CMK (cell line): ENCODE data around the gene SULT4A1.
"Not testable (repeated sequence)": the region's sequence is repeated elsewhere in the genome, so short reads cannot be mapped to it uniquely, and the experiment has no call there.

Source experiments
- DNase-seq: peaks from one replicate; pipeline ENCODE4 v3.0.0-alpha.2; 2010; ENCODE audit warnings: low read depth

The SULT4A1 gene

GRCh38 chr22:43862074-43862881, at the start of gene SULT4A1:
Gene SULT4A1, minus strand, starts transcription at chr22:43862513. Its CDS starts 131 bp downstream, at chr22:43862382.
- DNase-seq: no peak

- no peak for DNase-seq
Observed at GRCh38 chr22:43911351-43911750, 49.0 kb upstream of the SULT4A1 start.

DNA sequence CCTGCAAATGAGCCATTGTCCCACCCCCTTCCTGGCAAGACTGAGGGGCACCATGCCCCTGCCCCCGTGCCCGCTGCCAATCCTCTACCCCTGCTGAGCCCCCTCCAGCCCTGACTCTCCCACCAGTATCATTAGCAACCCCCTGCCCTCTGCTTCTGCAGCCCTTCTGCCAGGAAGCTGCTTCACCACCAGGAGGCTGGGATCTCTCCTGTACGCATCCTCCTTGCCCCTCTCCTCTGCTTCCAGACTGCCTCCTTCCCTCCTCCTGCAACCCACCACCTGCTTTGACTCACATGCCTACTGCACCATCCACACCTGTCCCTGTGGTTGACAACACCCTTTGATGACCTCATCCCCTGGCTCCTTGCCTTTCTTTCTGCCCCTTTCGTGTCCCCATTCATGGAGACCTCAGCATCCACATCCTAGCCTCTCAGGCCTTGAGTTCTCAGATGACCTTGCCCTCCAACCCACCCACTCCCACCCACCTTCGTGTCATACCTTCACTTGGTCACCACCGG, 47.9 kb upstream of the SULT4A1 start:
- no peak for DNase-seq

DNA sequence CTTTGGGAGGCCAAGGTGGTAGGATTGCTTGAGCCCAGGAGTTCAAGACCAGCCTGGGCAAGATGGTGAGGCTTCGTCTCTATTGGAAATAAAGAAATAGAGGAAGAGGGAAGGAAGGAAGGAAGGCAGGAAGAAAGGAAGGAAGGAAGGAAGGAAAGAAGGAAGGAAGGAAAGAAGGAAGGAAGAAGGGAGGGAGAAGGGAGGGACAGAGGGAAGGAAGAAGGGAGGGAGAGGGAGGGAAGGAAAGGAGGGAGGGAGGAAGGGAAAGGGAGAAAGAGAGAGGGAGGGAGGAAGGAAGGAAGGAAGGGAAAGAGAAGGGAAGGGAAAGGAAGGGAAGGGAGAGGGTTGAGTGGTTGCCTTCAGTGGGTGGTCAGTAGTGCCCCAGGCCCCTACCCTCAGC, 47.4 kb upstream of the SULT4A1 start:
- no peak for DNase-seq

- no peak for DNase-seq
Observed at GRCh38 chr22:43905681-43906080, 43.4 kb upstream of the SULT4A1 start.

GRCh38 chr22:43904412-43904811, 42.1 kb upstream of the SULT4A1 start:
- not testable (repeated sequence) for DNase-seq

DNA sequence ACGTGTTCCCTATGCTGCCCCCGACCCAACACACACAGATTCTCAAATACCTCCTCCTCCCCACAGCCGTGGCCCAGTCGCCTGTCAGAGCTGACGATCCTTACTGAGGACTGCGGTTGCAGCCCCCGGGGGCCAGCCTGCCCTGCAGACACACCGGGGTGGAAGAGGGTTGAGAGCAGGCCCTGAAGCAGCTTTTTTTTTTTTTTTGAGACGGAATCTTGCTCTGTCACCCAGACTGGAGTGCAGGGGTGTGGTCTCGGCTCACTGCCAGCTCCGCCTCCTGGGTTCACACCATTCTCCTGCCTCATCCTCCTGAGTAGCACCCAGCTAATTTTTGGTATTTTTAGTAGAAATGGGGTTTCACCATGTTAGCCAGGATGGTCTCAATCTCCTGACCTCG, 40.7 kb upstream of the SULT4A1 start:
- DNase-seq: not testable (repeated sequence)

DNA sequence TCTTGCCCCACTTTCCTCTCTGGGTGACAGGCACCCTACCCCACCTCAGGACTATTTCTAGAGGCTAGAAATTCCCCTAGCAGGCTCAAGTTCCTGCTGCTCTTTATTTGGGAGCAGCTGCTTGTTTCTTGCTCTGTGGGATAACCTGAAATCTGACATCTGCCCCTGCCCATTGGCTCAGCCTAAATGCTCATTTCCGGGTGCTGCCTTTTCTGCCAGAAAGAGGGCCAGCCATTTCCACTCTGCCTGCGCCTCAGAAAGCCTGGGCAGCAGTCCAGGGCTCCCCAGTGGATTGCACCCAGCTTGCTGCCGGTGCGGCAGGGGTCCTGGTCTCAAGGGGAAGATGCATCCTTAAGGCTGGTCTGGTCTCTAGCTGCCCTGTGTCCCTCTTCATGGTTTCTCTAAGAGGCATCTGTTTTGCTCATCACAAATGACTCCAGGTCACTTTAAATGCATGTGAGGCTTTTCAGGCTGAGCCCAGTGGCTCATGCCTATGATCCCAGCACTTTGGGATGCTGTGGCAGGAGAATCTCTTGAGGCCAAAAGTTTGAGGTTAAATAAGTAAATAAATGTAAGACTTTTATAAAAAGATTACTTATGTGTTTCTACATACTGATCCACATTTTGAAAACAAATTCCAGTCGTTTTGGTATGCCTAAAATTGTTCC, 39.8 kb upstream of the SULT4A1 start:
- no peak for DNase-seq

DNA sequence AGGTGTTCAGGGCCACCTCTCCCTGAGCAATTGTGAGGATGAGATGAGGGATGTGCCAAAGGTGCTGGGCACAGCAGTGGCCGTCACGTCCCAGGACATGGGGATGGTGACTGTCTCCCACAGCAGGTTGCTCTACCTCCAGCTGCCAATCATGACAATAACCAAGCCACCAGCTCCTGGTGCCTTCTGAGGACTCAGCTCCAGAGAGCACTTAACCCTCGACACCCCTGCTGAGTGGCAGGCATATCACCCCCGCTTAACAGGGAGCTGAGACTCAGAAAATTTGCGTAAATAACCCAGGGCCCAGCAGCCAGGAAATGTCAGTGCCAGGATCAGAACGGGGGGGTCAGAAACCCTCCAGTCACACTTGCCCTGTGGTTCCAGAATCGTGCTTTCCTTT, 37.9 kb upstream of the SULT4A1 start:
- no peak for DNase-seq

- DNase-seq: no peak
Observed at GRCh38 chr22:43897751-43898261, 35.5 kb upstream of the SULT4A1 start.

DNA sequence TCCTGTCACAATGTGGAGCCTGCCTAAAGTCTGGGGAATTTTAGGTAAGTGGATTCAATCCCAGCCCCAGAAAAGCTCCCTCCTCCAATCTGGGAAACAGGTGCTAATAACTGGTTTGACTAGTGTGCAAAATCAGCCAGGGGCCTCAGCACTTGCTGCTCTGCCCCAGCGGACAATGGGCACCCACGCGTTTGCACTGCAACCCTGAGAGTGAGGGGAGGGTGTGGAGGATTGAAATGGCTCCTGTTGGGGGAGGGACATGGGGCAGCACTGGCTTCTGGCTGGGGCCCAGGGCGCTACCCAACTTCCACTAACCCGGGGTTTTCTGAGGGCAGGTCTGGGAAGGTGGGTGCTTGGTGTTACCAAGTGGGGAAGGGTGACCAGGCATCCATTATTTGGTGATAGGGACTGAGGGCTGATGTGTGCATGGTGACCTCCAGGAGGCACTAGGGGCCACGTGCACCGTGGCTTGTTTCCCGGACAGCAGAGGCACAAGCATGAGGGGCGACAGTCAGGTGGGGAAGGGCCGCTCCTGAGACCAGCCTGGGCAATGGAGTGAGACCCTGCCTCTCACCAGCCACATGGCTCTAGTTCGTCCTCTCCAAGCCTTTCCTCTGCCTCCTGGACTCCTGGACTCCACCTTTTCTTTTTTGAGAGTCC, 33.8 kb upstream of the SULT4A1 start:
- no peak for DNase-seq

GRCh38 chr22:43894122-43894521, 31.8 kb upstream of the SULT4A1 start:
- no peak for DNase-seq

GRCh38 chr22:43893266-43893665, 31.0 kb upstream of the SULT4A1 start:
- no peak for DNase-seq

DNA sequence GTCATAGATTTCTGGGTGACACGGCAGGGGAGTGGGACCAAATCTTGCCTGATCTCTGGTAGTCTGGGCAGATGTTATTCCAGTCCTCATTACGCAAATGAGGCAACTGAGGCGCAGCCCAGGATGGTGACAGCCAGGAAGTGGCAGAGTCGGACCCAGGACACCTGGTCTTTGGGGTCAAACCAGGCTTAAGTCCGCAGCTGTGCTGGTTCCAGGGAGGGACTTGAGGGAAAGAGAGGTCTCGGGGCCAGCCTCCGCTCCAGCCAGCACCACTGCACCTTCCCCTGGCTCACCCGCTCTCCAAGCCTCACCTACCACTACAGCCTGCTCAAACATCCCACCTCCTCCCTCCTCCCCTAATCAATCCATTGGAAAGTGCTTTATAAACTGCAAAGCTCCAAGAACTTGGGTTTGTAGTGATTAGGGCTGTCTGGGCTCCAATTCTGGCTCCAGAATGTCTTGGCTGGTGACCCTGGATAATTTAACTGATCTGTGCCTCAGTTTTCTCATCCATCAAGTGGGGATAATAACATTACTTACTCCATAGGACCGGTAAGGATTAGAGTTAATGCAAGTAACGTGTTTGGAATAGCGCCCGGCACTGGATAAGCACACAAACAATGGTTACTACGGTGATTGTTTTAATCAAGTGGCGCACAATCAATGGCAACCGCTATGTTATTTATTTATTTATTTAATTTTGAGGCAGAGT, 30.0 kb upstream of the SULT4A1 start:
- no peak for DNase-seq

- DNase-seq: no peak
Observed at GRCh38 chr22:43891360-43892182, 29.3 kb upstream of the SULT4A1 start, which contains the start of gene PNPLA5. Gene PNPLA5, minus strand, starts transcription at chr22:43892013. Its CDS starts 133 bp downstream, at chr22:43891880.

DNA sequence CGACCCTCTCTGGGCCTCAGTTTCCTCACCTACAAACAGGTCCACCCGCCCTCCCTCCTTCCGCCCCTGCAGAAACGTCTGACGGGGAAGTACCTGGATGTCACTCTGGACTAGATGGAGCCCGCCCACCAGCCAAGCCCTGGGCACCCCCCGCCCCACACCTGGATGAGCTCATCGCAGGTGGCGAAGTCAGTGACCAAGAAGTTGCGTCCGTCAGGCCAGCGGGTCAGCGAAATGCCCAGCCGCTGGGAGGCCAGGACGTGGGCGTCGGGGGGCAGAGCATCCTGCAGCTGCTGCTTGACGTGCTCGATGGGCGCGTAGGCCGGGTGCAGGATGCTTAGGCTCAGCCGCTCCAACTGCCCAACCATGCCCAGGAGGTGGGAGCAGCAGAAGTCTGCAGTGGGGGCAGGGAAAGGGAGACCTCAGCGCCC, 28.6 kb upstream of the SULT4A1 start:
- DNase-seq: no peak

DNA sequence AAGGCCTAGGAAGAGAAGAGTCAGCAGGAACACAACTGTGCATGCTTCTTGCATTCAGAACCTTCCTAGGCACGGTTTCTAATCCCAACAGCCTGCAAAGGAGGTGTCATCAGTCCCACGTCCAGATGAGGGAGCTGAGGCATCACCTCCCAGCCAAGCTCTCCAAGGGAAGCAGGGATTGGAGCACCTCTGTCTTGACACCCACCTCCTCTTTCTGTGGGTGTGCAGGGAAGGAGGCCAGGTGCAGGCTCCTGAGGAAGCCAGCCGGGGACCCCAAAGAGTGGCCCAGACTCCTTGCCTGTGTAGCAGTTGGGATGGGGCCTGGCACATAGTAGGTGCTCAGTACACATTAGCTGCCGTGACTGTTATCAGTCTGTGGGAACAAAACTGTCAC, 27.5 kb upstream of the SULT4A1 start:
- DNase-seq: no peak

DNA sequence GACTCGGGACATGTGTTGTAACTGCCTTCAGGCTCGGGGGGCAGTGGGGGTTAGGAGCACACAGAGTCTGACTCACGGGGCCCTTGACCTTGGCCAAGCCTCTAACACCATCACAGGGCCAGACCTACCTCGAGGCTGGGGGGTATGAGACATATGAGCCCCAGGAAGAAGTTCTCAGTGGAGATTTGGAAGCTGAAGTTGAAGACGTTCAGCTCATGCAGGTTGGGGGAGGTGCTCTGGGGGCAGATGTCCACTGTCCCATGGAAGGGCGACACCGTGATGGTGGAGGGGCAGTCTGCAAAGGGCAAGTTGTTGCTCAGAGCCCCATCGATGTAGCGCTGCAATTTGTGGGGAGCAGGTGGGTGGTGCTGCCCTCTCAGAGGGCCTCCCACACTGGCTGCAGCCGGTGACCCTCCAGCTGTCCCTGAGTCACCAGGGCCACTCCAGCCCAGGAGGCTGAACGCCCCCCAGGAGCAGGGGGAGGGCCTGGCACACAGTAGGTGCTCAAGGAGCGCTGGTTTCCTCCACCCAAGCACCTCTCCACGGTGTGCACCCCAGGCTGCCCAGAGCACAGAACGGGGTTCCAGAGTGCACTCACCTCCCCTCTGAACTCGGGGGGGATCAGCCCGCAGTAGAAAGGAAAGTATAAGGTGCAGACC, 27.0 kb upstream of the SULT4A1 start:
- DNase-seq: no peak

DNA sequence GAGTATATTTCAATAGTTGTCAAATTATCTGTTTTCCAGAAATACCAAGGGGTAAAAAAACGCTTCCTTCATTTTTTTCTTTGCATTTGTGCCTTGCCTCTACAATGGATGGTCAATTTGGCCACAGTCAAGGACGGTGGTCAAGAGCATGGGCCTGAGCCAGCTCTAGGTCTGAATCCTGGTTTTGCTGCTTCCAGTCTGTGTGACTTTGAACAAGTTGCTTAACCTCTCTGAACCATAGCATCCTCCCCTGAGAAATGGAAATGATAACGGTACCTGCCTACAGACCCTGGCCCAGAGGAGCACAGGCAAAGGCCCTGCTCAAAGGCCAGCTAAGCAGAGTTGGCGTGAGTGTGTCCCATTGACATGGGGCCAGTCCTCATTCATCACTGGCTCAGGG, 26.4 kb upstream of the SULT4A1 start:
- DNase-seq: no peak

- DNase-seq: no peak
Observed at GRCh38 chr22:43887391-43887790, 25.1 kb upstream of the SULT4A1 start.
